HCT116 (cell line): Measurements from ENCODE around the gene ZBED5. TPM values are rescaled to one million over a fixed set of nuclear protein-coding genes. Genes with fewer than 3 reads are reported as not detected.

ENCODE experiments used
- ATAC-seq: fragments of 200-7000 bp; cut with Tn5 transposase; 2 replicates; pipeline ENCODE4 v1.9.1; 2020; ENCODE audit warnings: mild to moderate bottlenecking, moderate library complexity
- BruUV-seq: library from RNA; stranded (reverse); fragments of 400-500 nt; replicated peaks from 2 replicates; lab custom pipeline; 2021; lab: Mats Ljungman, UMichigan
- CTCF ChIA-PET: fragments of 300-600 bp; sonication (Branson Sonifier 250); formaldehyde crosslinking; loops from one replicate; lab custom pipeline; 2021; ENCODE audit warnings: antibody characterized with exemption; lab: Charles Lee
- POLR2A ChIA-PET: fragments of 300-600, 350-600 bp; sonication (Branson Sonifier 250); formaldehyde crosslinking; loops from one replicate; lab custom pipeline; 2021; ENCODE audit warnings: antibody characterized with exemption; lab: Charles Lee
- RAD21 ChIA-PET, 2 experiments: fragments of 300-600 bp; sonication (Branson Sonifier 250); formaldehyde crosslinking; loops; one replicate each; lab custom pipeline; 2023; ENCODE audit warnings: low total read pairs in 2 of 2; ENCODE audit not compliant: uncharacterized antibody in 2 of 2, unreplicated experiment in 2 of 2, low non-redundant PET in 1 of 2; lab: Charles Lee
- DNase-seq: peaks from one replicate; pipeline ENCODE4 v3.0.0-alpha.2; 2010; ENCODE audit warnings: low read depth, low spot score
- H2AFZ ChIP-seq: fragments of 200-600 bp; shearing (Covaris generic), sonication (generic); 2 replicates; pipeline ENCODE4 v1.6.1; 2017; ENCODE audit warnings: low read depth, mixed run types, mixed read lengths, antibody characterized with exemption, low read length; ENCODE audit not compliant: poor library complexity, severe bottlenecking
- H3K27ac ChIP-seq: 2 replicates; pipeline ENCODE4 v1.5.1; 2012; ENCODE audit warnings: low read depth, low read length
- H3K27me3 ChIP-seq: fragments of 200-600 bp; sonication (generic); 2 replicates; pipeline ENCODE4 v1.6.1; 2016; ENCODE audit warnings: mixed run types, low read length, mixed read lengths; ENCODE audit not compliant: insufficient read depth
- H3K36me3 ChIP-seq, 2 experiments: fragments of 200-500 bp in 1 of 2; fragments of 200-600 bp in 1 of 2; sonication (Bioruptor generic) in 1 of 2; sonication (generic) in 1 of 2; 2 replicates each; pipeline versions ENCODE4 v1.5.1 to v1.6.1; 2014 to 2016; ENCODE audit warnings: low read length in 2 of 2, inconsistent platforms in 1 of 2, mixed read lengths in 1 of 2, mixed run types in 1 of 2; ENCODE audit not compliant: insufficient read depth in 2 of 2, control insufficient read depth in 1 of 2
- H3K4me1 ChIP-seq, 2 experiments: fragments of 200-600 bp in 1 of 2; sonication (generic) in 1 of 2; 2 replicates each; pipeline versions ENCODE4 v1.5.1 to v1.6.1; 2012 to 2017; ENCODE audit warnings: low read length in 2 of 2, inconsistent platforms in 1 of 2, mild to moderate bottlenecking in 1 of 2, mixed read lengths in 1 of 2, mixed run types in 1 of 2, moderate library complexity in 1 of 2; ENCODE audit not compliant: insufficient read depth in 2 of 2, control insufficient read depth in 1 of 2
- H3K4me2 ChIP-seq: fragments of 200-600 bp; sonication (generic); 2 replicates; pipeline ENCODE4 v1.6.1; 2017; ENCODE audit warnings: mixed run types, low read length, mixed read lengths
- H3K4me3 ChIP-seq, 2 experiments: fragments of 200-600 bp in 1 of 2; sonication (generic) in 1 of 2; replicated peaks in 1 of 2; 2 replicates each; pipeline ENCODE4 v1.5.1; 2011 to 2016; ENCODE audit warnings: low read length in 2 of 2, control low read depth in 1 of 2, low read depth in 1 of 2, mild to moderate bottlenecking in 1 of 2, mixed read lengths in 1 of 2, mixed run types in 1 of 2
- H3K79me2 ChIP-seq: fragments of 200-600 bp; sonication (generic); 2 replicates; pipeline ENCODE4 v1.6.1; 2017; ENCODE audit warnings: mild to moderate bottlenecking, mixed run types, low read length, moderate library complexity, mixed read lengths; ENCODE audit not compliant: insufficient read depth
- H3K9ac ChIP-seq: fragments of 200-600 bp; sonication (generic); 2 replicates; pipeline ENCODE4 v1.6.1; 2016; ENCODE audit warnings: low read length, mixed read lengths
- H3K9me2 ChIP-seq: fragments of 200-600 bp; sonication (generic), shearing (Covaris generic); 2 replicates; pipeline ENCODE4 v1.6.1; 2017; ENCODE audit warnings: mixed run types, mild to moderate bottlenecking, moderate library complexity; ENCODE audit not compliant: insufficient read depth
- H3K9me3 ChIP-seq, 2 experiments: fragments of 200-500 bp in 1 of 2; fragments of 200-600 bp in 1 of 2; sonication (Bioruptor generic) in 1 of 2; sonication (generic) in 1 of 2; 2 replicates each; pipeline ENCODE4 v1.6.1; 2014 to 2017; ENCODE audit warnings: low read length in 2 of 2, mixed read lengths in 2 of 2, inconsistent platforms in 1 of 2, low read depth in 1 of 2, mild to moderate bottlenecking in 1 of 2, mixed run types in 1 of 2, moderate library complexity in 1 of 2; ENCODE audit not compliant: control insufficient read depth in 1 of 2, insufficient read depth in 1 of 2
- H4K20me1 ChIP-seq: fragments of 200-600 bp; sonication (generic), shearing (Covaris generic); 2 replicates; pipeline ENCODE4 v1.6.1; 2017; ENCODE audit warnings: mixed run types, mild to moderate bottlenecking, moderate library complexity; ENCODE audit not compliant: insufficient read depth
- ATF3 ChIP-seq: IDR thresholded peaks from 2 replicates; pipeline ENCODE4 v1.6.1; 2012
- CEBPB ChIP-seq: IDR thresholded peaks from 2 replicates; pipeline ENCODE4 v1.6.1; 2012; ENCODE audit warnings: low read depth
- EGR1 ChIP-seq: IDR thresholded peaks from 2 replicates; pipeline ENCODE4 v1.6.1; 2012; ENCODE audit warnings: low read depth
- JUND ChIP-seq: IDR thresholded peaks from 2 replicates; pipeline ENCODE4 v1.6.1; 2012
- POLR2AphosphoS5 ChIP-seq: IDR thresholded peaks from 2 replicates; pipeline ENCODE4 v1.6.1; 2011; ENCODE audit warnings: mild to moderate bottlenecking, low read depth, low read length, moderate library complexity
- RAD21 ChIP-seq: IDR thresholded peaks from 2 replicates; pipeline ENCODE4 v1.6.1; 2012; ENCODE audit warnings: low read depth, mild to moderate bottlenecking
- SIN3A ChIP-seq: IDR thresholded peaks from 2 replicates; pipeline ENCODE4 v1.6.1; 2012; ENCODE audit warnings: low read depth
- TCF7L2 ChIP-seq: IDR thresholded peaks from 2 replicates; pipeline ENCODE4 v1.7.0; 2011; ENCODE audit warnings: borderline replicate concordance, inconsistent platforms; ENCODE audit not compliant: insufficient read depth, insufficient read length; ENCODE audit errors: extremely low read depth
- YY1 ChIP-seq: IDR thresholded peaks from 2 replicates; pipeline ENCODE4 v1.6.1; 2011; ENCODE audit warnings: low read length, low read depth, moderate library complexity, mild to moderate bottlenecking; ENCODE audit not compliant: insufficient replicate concordance; ENCODE audit errors: extremely low read depth
- ZBTB33 ChIP-seq: IDR thresholded peaks from 2 replicates; pipeline ENCODE4 v1.6.1; 2011; ENCODE audit warnings: mild to moderate bottlenecking, low read length, moderate library complexity; ENCODE audit not compliant: insufficient replicate concordance; ENCODE audit errors: extremely low read depth
- ZNF274 ChIP-seq: fragments of 200-500 bp; sonication (Bioruptor generic); IDR thresholded peaks from 2 replicates; pipeline ENCODE4 v1.6.1; 2014; ENCODE audit warnings: mild to moderate bottlenecking, low read depth, low read length, inconsistent platforms
- intact Hi-C: fragments of 100-400 bp; cut with micrococcal nuclease; formaldehyde crosslinking; loops from 2 replicates; pipeline ENCODE4 v1.10.0; 2022
- total RNA-seq: library from RNA; stranded (reverse); gene quantifications from one replicate; pipeline ENCODE4 v1.2.1, GENCODE V29; 2021; ENCODE audit not compliant: unreplicated experiment

ZBED5 gene
- total RNA-seq, 1 experiment from 2014 or later: 26.8 TPM

GRCh38 chr11:10845589-10845988 is 12.3 kb downstream of the ZBED5 start:
- BruUV-seq: no TSS peak
- Histone ChIP-seq H3K27ac (no peak overlapping the region), H4K20me1 (no peaks in the 10 kb centered on the region), H3K4me3 (no peak overlapping the region), H2AFZ (no peak overlapping the region), H3K27me3 (no peaks in the 10 kb centered on the region), H3K4me1 (peaks cover 0 to 5% of the 10 kb centered on the region in 2 experiments; a peak in 1 of 4 replicates), H3K9ac (no peak overlapping the region), H3K9me2 (no peaks in the 10 kb centered on the region), H3K36me3 (no peaks in the 10 kb centered on the region), H3K4me2 (no peak overlapping the region), H3K79me2 (no peaks in the 10 kb centered on the region), H3K9me3 (no peaks in the 10 kb centered on the region)
- no peak for ATAC-seq
- RAD21 ChIA-PET: no interaction called here
- intact Hi-C loops: no loop called here
- POLR2A ChIA-PET: no interaction called here
- CTCF ChIA-PET: no interaction called here
- no peak for DNase-seq
- TF ChIP-seq ZBTB33 (no peak), TCF7L2 (no peak), POLR2AphosphoS5 (no peak), EGR1 (no peak), JUND (no peak), RAD21 (no peak), ATF3 (no peak), CEBPB (no peak)

- Histone ChIP-seq H2AFZ (no peak overlapping the region), H3K36me3 (no peaks in the 10 kb centered on the region), H3K27ac (no peak overlapping the region), H3K9me3 (no peaks in the 10 kb centered on the region), H3K4me2 (no peak overlapping the region), H3K27me3 (no peaks in the 10 kb centered on the region), H3K4me1 (peaks cover 0 to 5% of the 10 kb centered on the region in 2 experiments; a peak in 1 of 4 replicates), H3K9ac (no peak overlapping the region), H3K79me2 (no peaks in the 10 kb centered on the region), H4K20me1 (no peaks in the 10 kb centered on the region), H3K9me2 (no peaks in the 10 kb centered on the region), H3K4me3 (no peak overlapping the region)
- no TSS peak for BruUV-seq
- intact Hi-C loops: no loop called here
- ChIA-PET CTCF (no interaction called here), POLR2A (no interaction called here), RAD21 (no interaction called here)
- TF ChIP-seq ATF3 (no peak), POLR2AphosphoS5 (no peak), JUND (no peak), YY1 (no peak), SIN3A (no peak), ZNF274 (no peak)
- no peak for ATAC-seq
- DNase-seq: no peak
Measured at GRCh38 chr11:10844796-10845195, 13.1 kb downstream of the ZBED5 start.
